Stimulated activated CD4-positive, alpha-beta T cell treated with anti-CD3 and anti-CD28 coated beads, Interleukin-1b, Interleukin-23, amount 100 ng/mL, for 1 hour (primary cell): Measurements from ENCODE around the gene DAAM2.

Source experiments
- DNase-seq, 2 donors: peaks; one replicate each; pipeline ENCODE4 v3.0.0-alpha.2; 2020; ENCODE audit warnings: low read depth in 2 of 2

Gene DAAM2

DNA sequence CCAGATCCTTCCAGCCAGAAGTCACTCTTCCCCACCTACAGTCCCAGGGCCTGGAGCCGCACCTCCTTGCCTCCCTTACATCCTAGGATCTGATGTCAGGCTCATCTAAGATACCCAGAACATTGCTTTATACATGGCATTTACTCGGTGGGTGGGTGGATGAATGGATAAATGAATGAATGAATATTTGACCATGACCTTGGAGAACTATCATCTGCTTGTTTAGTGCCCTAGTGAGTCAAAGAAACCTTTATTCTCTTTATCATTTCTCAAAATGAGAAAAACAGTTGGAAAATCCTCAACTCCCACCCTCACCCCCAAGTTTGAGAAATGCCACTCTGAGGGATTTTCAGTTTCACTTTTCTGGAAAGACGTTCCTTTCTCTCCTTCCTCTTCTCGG lies 56.0 kb downstream of the DAAM2 start:
- DNase-seq = no peak

DNA sequence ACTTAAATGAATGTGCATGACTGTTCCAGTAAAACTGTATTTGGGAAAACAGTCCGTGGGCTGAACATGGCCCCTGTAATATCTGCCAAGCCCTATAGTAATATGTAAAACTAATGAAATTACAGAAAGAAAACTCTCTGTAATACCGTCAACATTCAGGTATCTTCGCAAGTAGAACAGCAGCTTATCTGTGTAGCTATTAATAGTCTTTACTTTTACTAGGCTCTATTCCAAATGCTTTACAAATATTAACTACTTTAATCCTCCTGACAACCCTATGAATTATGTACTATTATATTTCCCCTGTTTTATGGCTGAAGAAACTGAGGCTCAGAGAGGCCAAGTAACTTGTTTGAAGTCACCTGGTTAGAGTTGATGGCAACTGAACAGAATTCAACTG lies 57.1 kb downstream of the DAAM2 start:
- no peak for DNase-seq

- DNase-seq = no peak
Observed at GRCh38 chr6:39849764-39850163, 57.6 kb downstream of the DAAM2 start.

- DNase-seq = no peak
Observed at GRCh38 chr6:39850736-39851297, 58.6 kb downstream of the DAAM2 start.

DNA sequence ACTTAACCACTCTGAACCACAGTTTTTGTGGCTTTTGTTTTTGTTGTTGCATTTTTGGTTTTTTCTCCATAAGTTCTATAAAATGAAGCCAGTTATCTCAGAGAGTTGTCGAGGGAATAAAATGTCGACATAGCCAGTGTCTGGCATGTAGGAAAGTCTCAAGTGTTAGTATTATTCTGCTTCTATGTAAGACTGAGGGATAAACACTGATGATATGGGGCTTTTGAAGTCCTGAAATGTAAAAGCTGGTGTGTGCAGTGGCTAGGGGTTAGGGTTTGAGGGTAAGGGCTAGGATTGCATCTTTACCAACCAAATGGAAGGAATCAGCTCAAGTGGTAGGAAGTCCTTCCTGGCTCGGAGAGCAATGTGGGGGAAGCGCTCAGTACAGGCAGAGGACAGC lies 59.2 kb downstream of the DAAM2 start:
- no peak for DNase-seq

DNA sequence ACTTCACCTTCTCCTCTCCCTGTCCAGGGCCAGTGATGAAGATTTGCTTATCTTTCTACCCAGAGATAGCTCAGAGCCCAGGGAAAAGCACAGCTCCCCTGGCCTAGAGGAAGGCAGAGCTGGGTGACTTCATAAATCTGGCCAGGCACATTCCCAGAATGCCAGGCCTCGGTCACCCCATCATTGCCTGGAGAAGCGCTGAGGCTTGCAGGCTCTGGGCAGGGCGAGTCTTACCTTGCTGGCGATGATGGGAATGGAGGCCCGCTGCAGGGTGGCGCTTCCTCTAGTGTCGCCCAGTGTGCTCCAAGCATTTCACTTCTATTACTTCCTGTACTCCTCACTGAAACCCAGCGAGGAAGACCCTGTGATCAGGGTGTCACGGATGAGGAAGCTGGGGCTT lies 60.1 kb downstream of the DAAM2 start:
- DNase-seq = no peak

DNA sequence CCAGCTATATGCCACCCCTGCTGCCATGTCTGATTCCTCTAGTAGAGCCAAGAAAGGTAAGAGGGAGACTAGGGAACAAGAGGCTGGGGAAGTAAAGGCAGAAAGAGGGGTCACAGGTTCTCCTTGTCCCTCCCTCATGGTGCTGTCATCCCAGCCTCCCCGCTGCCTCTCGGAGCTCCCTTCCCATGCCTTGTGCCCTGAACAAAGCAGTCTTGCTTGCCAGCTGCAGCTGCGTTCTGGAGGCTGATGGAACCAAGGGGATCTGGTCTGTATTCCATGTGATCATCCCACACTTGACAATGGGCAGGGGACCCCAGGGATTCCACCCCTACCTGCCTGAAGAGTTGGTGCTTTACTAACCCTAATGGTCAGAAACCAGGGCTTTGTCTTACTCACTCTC lies 61.4 kb downstream of the DAAM2 start:
- DNase-seq = no peak

GRCh38 chr6:39855356-39855995 lies 63.3 kb downstream of the DAAM2 start:
- DNase-seq = no peak

DNA sequence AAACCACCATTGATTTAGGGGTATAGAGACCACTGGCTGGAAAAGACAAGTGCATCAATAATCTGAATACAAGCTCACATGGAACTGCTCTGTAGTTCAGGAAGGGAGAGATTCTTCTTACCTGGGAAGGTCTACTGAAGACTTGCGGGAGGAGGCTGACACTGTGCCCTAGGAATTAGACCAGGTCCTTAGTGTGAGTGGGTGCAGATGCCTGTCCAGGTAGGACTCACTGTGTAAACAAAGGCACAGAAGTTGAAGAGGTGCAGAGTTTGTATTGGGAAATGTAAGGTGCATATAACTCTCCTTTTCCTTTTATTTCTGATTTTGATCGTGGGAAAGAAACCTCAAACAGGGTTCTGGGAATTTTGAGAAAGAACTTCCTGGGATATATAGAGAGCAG lies 66.8 kb downstream of the DAAM2 start:
- no peak for DNase-seq

GRCh38 chr6:39861663-39862062 lies 69.5 kb downstream of the DAAM2 start:
- DNase-seq = no peak

DNA sequence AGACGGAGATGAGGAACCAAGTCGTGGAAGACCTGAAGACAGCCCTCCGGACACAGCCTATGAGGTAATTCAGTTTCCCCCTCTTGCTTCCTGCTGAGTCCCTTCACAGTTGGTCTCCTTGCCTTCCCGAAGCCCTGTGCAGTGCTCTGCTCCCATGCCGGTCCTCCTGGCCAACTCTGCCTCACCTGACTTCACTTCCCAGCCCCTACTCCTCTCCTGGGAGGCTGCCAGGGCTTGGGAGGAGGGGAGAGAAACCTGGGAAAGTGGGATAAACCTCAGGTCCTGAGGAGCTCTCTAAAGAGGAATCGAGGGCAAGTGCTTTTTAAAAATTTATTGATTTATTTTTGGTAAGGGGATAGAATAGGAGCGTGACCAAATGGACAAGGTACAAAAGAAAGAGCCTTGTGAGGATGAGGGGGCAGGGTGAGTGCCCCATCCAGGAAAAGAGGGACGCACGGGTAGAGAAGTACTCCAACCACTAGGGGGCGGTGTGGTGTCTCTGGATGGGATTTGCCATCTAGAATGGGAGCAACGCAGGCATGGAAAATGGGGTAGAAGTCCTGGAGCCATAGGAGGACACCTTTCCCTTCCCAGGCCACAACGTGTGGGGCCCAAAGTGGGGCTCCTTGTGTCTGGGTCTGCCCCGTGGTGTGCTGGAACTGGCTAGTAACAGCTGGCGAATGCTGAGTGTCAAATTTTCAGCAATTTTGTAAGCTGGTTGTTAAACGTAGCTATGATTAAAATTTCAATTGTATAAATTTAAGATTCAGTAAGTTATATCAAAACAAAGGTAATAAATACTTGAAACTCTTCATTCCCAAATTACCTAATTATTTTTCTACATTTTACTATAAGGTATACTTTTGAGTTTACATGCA lies 73.1 kb downstream of the DAAM2 start:
- DNase-seq = peak in 1 of 2 donors; percentile 27

- DNase-seq = no peak
Observed at GRCh38 chr6:39867592-39867991, 75.4 kb downstream of the DAAM2 start.

- DNase-seq = no peak
Observed at GRCh38 chr6:39870950-39871349, 78.8 kb downstream of the DAAM2 start.

DNA sequence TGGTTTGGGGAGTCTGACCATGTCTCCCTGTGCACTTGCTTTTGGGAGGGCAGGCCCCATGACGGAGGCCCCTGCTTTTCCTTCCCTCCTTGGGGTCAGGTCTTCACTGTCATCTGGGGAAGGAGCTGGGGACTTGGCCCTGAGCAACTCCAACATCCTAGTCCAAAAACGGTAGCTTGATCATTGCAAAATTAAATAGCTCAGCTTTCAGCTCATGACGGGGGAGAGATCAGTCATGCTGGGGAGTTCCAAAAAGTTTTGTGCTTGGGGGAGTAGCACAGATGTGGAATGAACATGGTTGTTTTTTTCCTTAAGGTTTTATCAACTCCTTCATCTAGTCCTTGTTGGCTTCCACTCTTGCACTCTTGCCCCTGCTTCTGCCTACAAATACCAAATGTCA lies 81.3 kb downstream of the DAAM2 start:
- DNase-seq = no peak

- no peak for DNase-seq
Observed at GRCh38 chr6:39876111-39876510, 83.9 kb downstream of the DAAM2 start.

DNA sequence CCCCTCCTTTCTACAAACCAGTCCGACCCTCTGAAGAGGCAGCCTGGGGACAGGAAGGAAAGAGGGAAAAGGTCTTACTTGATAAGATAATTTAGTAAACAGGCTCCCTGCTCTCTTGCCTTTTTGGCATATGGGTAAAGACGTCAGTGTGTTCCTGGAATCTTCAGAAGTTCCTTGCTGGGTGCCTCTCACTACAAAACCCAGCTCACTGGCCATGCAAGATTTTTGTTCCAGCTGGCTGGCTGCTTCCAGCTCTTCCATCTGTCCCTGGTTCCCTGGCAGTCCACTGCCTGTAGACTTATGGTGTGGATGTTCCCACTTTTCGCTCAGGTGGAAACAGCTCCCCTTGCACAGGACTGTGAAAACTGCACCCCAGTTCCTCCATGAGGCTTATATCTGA lies 84.7 kb downstream of the DAAM2 start:
- DNase-seq = no peak

GRCh38 chr6:39879535-39879934 lies 87.4 kb downstream of the DAAM2 start:
- no peak for DNase-seq

DNA sequence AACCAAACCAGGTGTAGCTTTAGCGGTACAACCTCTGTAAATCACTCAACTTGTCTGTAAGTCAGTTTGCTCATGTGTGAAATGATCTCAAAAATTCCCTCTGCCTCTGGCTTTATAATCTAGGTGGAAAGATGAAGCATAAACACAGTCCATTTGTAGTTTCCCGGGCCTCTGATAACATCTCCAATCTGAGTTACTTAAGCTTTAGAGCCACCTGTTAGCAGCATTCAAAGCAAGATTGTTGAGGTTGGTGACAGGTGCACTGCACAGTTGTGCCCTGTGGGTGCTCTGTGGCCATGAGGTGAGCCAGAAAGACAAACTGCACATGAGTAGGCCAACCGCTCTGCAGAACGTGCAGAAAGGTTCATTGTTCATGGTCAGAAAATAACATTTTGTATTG lies 88.4 kb downstream of the DAAM2 start:
- no peak for DNase-seq

GRCh38 chr6:39881851-39882530 lies 89.8 kb downstream of the DAAM2 start:
- DNase-seq = no peak

- DNase-seq = no peak
Observed at GRCh38 chr6:39882531-39882899, 90.3 kb downstream of the DAAM2 start.

DNA sequence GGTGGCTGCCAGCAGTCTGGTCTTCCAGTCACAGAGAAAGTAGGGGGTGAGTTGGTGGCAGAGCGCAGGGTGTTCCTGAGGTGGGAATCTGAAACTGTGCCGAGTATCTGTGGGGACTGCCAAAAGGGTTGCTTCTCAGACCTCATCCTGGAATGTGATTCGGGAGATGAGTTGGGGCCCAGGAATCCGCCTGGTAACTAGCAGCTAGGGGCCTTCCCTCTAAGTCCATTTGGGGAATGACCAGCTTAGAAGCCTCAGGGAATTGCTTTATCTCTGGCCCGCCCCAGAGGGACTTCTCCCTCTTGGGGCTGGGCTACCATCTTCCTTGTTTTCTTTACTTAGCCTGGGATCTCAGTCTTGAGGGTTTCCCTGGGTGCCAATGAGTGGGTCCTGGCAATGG lies 92.5 kb downstream of the DAAM2 start:
- DNase-seq = no peak

DNA sequence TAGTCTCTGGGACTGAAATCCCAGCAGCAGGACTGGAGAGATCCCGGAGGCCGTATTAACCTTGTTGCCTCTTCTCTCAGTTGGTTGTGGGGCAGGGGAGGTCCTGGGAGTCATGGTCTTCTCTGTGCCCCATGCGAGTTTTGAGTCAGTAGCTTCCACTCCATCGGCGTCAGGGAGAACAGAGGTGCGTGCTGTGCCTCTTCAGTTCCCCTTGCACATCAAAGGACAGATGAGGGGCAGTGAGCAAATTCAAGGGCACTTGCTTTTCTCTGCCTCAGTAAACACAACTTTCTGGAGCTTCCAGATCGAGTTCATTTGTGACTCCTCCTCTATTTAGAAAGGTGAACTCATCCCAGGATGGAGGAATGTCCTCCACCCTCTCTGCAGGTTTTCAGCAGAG lies 93.5 kb downstream of the DAAM2 start:
- no peak for DNase-seq

DNA sequence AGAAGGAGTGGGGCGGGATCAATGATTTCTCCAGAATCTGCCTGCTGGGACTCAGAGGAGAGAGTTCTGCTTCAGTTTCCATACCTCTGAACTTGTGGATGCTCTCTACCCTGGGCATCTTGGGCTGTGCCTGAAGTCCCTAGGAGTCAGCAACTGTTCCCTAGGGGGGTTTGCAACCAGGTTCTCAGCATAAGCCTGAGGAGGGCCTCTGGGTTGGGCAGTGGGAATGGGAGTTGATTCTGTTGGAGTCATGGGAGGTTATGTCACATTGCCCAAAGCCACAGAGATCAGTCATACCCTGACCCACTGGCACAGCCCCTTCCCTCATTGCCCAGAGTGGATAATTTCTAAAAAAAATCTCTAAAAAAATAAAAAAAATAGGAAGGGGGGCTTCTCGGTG lies 94.7 kb downstream of the DAAM2 start:
- no peak for DNase-seq
